GM19023 (cell line): ENCODE data around the gene ROBO2.

Source experiments
- ATAC-seq: cut with Tn5 transposase; IDR thresholded peaks from one replicate; pipeline ENCODE4 v1.9.1; 2021; ENCODE audit warnings: mild to moderate bottlenecking, moderate library complexity; ENCODE audit not compliant: unreplicated experiment

Gene ROBO2

GRCh38 chr3:77321646-77322045 is 281.7 kb downstream of the ROBO2 start:
- no peak for ATAC-seq

- no peak for ATAC-seq
These were observed 283.7 kb downstream of the ROBO2 start for GRCh38 chr3:77323626-77324025.

GRCh38 chr3:77324105-77324504 is 284.2 kb downstream of the ROBO2 start:
- ATAC-seq, result no peak

- no peak for ATAC-seq
These were observed 285.4 kb downstream of the ROBO2 start for GRCh38 chr3:77325280-77325679.

- ATAC-seq, result no peak
These were observed 285.8 kb downstream of the ROBO2 start for GRCh38 chr3:77325702-77326101.

- no peak for ATAC-seq
These were observed 286.7 kb downstream of the ROBO2 start for GRCh38 chr3:77326586-77326985.

- no peak for ATAC-seq
These were observed 288.8 kb downstream of the ROBO2 start for GRCh38 chr3:77328690-77329089.

- no peak for ATAC-seq
These were observed 289.2 kb downstream of the ROBO2 start for GRCh38 chr3:77329116-77329515.

- no peak for ATAC-seq
These were observed 298.3 kb downstream of the ROBO2 start for GRCh38 chr3:77338195-77338594.

- ATAC-seq, result no peak
These were observed 302.1 kb downstream of the ROBO2 start for GRCh38 chr3:77342027-77342426.

- no peak for ATAC-seq
These were observed 302.8 kb downstream of the ROBO2 start for GRCh38 chr3:77342688-77343087.

GRCh38 chr3:77345009-77345408 is 305.1 kb downstream of the ROBO2 start:
- ATAC-seq, result no peak

GRCh38 chr3:77348244-77348855 is 308.5 kb downstream of the ROBO2 start:
- ATAC-seq, result no peak

- ATAC-seq, result no peak
These were observed 315.1 kb downstream of the ROBO2 start for GRCh38 chr3:77354958-77355357.

- ATAC-seq, result no peak
These were observed 323.0 kb downstream of the ROBO2 start for GRCh38 chr3:77362936-77363335.

GRCh38 chr3:77365152-77365551 is 325.3 kb downstream of the ROBO2 start:
- ATAC-seq, result no peak

- no peak for ATAC-seq
These were observed 330.5 kb downstream of the ROBO2 start for GRCh38 chr3:77370413-77370812.

- no peak for ATAC-seq
These were observed 332.1 kb downstream of the ROBO2 start for GRCh38 chr3:77372018-77372417.

- ATAC-seq, result no peak
These were observed 332.9 kb downstream of the ROBO2 start for GRCh38 chr3:77372634-77373346.

- ATAC-seq, result no peak
These were observed 333.7 kb downstream of the ROBO2 start for GRCh38 chr3:77373619-77374018.

- ATAC-seq, result no peak
These were observed 336.6 kb downstream of the ROBO2 start for GRCh38 chr3:77376511-77376910.

GRCh38 chr3:77377717-77378116 is 337.8 kb downstream of the ROBO2 start:
- ATAC-seq, result no peak

- no peak for ATAC-seq
These were observed 340.2 kb downstream of the ROBO2 start for GRCh38 chr3:77380136-77380535.
